Naive B cell (primary cell): ENCODE results near the gene PRAMEF18. TPM values are rescaled to one million over a fixed set of nuclear protein-coding genes. Genes with fewer than 3 reads are reported as not detected.
"Not testable (repeated sequence)": the region's sequence is repeated elsewhere in the genome, so short reads cannot be mapped to it uniquely, and the experiment has no call there.

Source experiments
- ATAC-seq, 2 donors: fragments of 150-1000 bp; cut with Tn5 transposase; 2 replicates each; pipeline ENCODE4 v1.10.0; 2021; ENCODE audit warnings: low read depth in 2 of 2, mild to moderate bottlenecking in 2 of 2, moderate library complexity in 2 of 2
- DNase-seq: peaks from one replicate; pipeline ENCODE4 v3.0.0; 2022
- H3K27ac Mint-ChIP-seq, 6 donors: one replicate each; pipeline ENCODE4 v1.8.0; 2020 to 2022; ENCODE audit warnings: mild to moderate bottlenecking in 6 of 6, mixed read lengths in 6 of 6, moderate library complexity in 5 of 6, inconsistent platforms in 2 of 6
- H3K27me3 Mint-ChIP-seq, 3 donors: one replicate each; pipeline ENCODE4 v1.8.0; 2021 to 2022; ENCODE audit warnings: mixed read lengths in 3 of 3, mild to moderate bottlenecking in 1 of 3
- H3K36me3 Mint-ChIP-seq, 2 donors: one replicate each; pipeline ENCODE4 v1.8.0; 2020 to 2022; ENCODE audit warnings: mixed read lengths in 2 of 2, inconsistent platforms in 1 of 2, mild to moderate bottlenecking in 1 of 2
- H3K4me1 Mint-ChIP-seq, 3 donors: one replicate each; pipeline ENCODE4 v1.8.0; 2020 to 2022; ENCODE audit warnings: mixed read lengths in 3 of 3, inconsistent platforms in 1 of 3, mild to moderate bottlenecking in 1 of 3, moderate library complexity in 1 of 3
- H3K4me3 Mint-ChIP-seq, 8 donors: one replicate each; pipeline ENCODE4 v1.8.0; 2020 to 2022; ENCODE audit warnings: mild to moderate bottlenecking in 8 of 8, mixed read lengths in 8 of 8, moderate library complexity in 8 of 8, inconsistent platforms in 2 of 8
- H3K9me3 Mint-ChIP-seq, 7 donors: one replicate each; pipeline ENCODE4 v1.8.0; 2020 to 2022; ENCODE audit warnings: mixed read lengths in 7 of 7, mild to moderate bottlenecking in 5 of 7, inconsistent platforms in 2 of 7, moderate library complexity in 1 of 7
- polyA plus RNA-seq, 6 donors: library from polyadenylated mRNA; unstranded; fragments of 300-500 nt; fragmentation: Illumina TruSeq; gene quantifications; one replicate each; pipeline ENCODE4 v1.2.3, GENCODE V29; 2021; ENCODE audit warnings: low read depth in 6 of 6

Gene PRAMEF18, protein sequence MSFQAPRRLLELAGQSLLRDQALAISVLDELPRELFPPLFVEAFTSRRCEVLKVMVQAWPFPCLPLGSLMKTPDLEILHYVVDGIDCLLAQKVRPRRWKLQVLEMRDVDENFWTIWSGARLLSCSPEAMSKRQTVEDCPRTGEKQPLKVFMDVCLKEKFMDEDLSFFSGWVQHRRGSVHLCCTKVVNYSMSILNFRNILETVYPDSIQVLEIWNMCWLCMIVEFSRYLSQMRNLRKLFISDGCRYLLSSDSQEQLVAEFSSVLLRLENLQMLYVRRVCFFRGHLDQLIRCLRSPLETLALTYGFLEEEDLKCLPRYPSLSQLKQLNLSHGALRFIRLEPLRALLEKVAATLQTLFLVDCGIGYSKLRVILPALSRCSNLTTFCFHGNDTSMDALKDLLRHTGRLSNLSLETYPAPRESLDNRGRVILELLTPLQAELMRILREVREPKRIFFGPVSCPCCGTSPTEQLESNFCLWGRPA
- polyA plus RNA-seq: not detected

DNA sequence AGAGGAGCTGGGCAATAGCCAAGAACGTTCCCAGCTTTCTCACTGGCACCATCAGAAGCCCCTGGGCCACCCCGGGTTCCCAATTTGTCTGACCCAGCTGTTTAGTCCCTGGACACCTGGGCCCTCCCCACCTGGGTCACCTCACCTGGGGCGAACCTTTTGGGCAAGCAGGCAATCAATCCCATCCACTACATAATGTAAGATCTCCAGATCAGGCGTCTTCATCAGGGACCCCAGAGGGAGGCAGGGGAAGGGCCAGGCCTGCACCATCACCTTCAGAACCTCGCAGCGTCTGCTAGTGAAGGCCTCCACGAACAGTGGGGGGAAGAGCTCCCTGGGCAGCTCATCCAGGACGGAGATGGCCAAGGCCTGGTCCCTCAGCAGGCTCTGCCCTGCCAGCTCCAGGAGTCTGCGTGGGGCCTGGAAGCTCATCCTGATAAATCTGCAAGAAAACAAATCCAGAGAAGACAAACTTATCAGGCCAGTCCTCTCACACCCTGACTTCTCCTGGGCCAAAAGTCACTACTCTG, at the start of gene PRAMEF18:
PRAMEF18 (minus strand) TSS at position 480 of the 530 bp plus-strand sequence; CDS start at position 432, 48 bp downstream.
- DNase-seq, H3K27ac Mint-ChIP-seq, H3K4me3 Mint-ChIP-seq, H3K9me3 Mint-ChIP-seq, H3K4me1 Mint-ChIP-seq, H3K36me3 Mint-ChIP-seq, ATAC-seq: not testable (repeated sequence)
- peaks cover 6 to 16% (median 6%) of the 10 kb centered on the region in 3 donors for H3K27me3 Mint-ChIP-seq

- not testable (repeated sequence) for DNase-seq, H3K27me3 Mint-ChIP-seq, H3K4me1 Mint-ChIP-seq, H3K9me3 Mint-ChIP-seq, H3K27ac Mint-ChIP-seq, H3K36me3 Mint-ChIP-seq, ATAC-seq, H3K4me3 Mint-ChIP-seq
Measured at GRCh38 chr1:13265124-13265523, 39.2 kb upstream of the PRAMEF18 start.

GRCh38 chr1:13253898-13254297, 27.9 kb upstream of the PRAMEF18 start, which contains the start of gene PRAMEF5:
TSS of gene PRAMEF5 (plus strand) at chr1:13254198. CDS start at chr1:13259269, 5,071 bp downstream.
- not testable (repeated sequence) for DNase-seq, H3K27ac Mint-ChIP-seq, ATAC-seq, H3K27me3 Mint-ChIP-seq, H3K36me3 Mint-ChIP-seq, H3K4me1 Mint-ChIP-seq, H3K4me3 Mint-ChIP-seq, H3K9me3 Mint-ChIP-seq

GRCh38 chr1:13247122-13247521, 21.2 kb upstream of the PRAMEF18 start:
- peaks cover 0 to 15% (median 11%) of the 10 kb centered on the region in 3 donors for H3K27me3 Mint-ChIP-seq
- not testable (repeated sequence) for DNase-seq, H3K27ac Mint-ChIP-seq, H3K36me3 Mint-ChIP-seq, H3K4me1 Mint-ChIP-seq, ATAC-seq, H3K4me3 Mint-ChIP-seq, H3K9me3 Mint-ChIP-seq

- peaks cover 0 to 15% (median 11%) of the 10 kb centered on the region in 3 donors for H3K27me3 Mint-ChIP-seq
- DNase-seq, H3K9me3 Mint-ChIP-seq, H3K36me3 Mint-ChIP-seq, ATAC-seq, H3K4me1 Mint-ChIP-seq, H3K4me3 Mint-ChIP-seq, H3K27ac Mint-ChIP-seq: not testable (repeated sequence)
Measured at GRCh38 chr1:13246554-13246871, 20.6 kb upstream of the PRAMEF18 start.

GRCh38 chr1:13245841-13246553, 20.0 kb upstream of the PRAMEF18 start:
- H3K27ac Mint-ChIP-seq, H3K4me3 Mint-ChIP-seq, H3K9me3 Mint-ChIP-seq, H3K4me1 Mint-ChIP-seq, DNase-seq, ATAC-seq, H3K36me3 Mint-ChIP-seq: not testable (repeated sequence)
- peaks cover 0 to 15% (median 11%) of the 10 kb centered on the region in 3 donors for H3K27me3 Mint-ChIP-seq

GRCh38 chr1:13243536-13244263, 17.7 kb upstream of the PRAMEF18 start:
- H3K4me3 Mint-ChIP-seq, H3K36me3 Mint-ChIP-seq, H3K4me1 Mint-ChIP-seq, H3K9me3 Mint-ChIP-seq, ATAC-seq, DNase-seq: not testable (repeated sequence)
- Mint-ChIP-seq H3K27me3 (peaks cover 0 to 15% (median 11%) of the 10 kb centered on the region in 3 donors), H3K27ac (peak overlapping the region in 1 of 6 donors; percentile 88)

DNA sequence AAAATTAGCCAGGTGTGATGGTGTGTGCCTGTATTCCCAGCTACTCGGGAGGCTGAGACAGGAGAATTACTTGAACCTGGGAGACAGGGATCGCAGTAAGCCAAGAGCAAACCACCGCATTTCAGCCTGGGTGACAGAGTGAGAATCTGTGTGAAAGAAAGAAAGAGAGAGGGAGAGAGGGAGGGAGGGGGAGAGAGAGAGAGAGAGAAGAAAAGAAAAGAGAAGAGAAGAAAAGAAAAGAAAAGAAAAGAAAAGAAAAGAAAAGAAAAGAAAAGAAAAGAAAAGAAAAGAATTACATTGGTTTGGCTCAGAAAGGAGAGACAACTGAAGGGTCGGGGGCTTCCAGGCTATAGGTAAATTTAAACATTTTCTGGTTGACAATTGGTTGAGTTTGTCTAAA, 13.7 kb upstream of the PRAMEF18 start:
- peak overlapping the region in 2 of 6 donors; percentile 35 to 63 for H3K27ac Mint-ChIP-seq
- H3K36me3 Mint-ChIP-seq, H3K4me1 Mint-ChIP-seq, H3K27me3 Mint-ChIP-seq, ATAC-seq, H3K4me3 Mint-ChIP-seq, H3K9me3 Mint-ChIP-seq, DNase-seq: not testable (repeated sequence)

DNA sequence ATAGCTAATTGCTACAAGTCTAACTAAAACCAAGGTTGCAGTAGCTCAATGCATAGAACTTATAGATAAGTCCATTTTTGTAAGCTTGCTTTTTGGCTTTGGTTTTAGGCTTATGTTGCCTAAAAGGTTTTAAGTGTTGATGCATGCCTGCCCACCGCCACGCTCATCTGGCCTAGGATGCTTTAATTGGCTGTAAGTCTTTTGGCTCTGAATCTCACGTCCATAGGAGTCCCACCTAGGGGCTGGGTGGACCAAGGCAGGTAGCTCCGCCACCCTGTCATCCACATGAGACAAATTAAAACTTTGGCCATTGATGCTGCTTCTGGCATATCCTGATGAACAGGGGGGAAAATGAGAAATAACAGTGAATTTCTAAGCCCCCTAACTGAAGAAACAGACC, 11.6 kb upstream of the PRAMEF18 start:
- H3K4me1 Mint-ChIP-seq, H3K4me3 Mint-ChIP-seq, DNase-seq, H3K27ac Mint-ChIP-seq, H3K27me3 Mint-ChIP-seq, H3K36me3 Mint-ChIP-seq, ATAC-seq, H3K9me3 Mint-ChIP-seq: not testable (repeated sequence)

- not testable (repeated sequence) for H3K4me1 Mint-ChIP-seq, H3K4me3 Mint-ChIP-seq, DNase-seq
Measured at GRCh38 chr1:13234057-13234456, 8.1 kb upstream of the PRAMEF18 start.

GRCh38 chr1:13232056-13232455, 6.1 kb upstream of the PRAMEF18 start:
- not testable (repeated sequence) for H3K4me1 Mint-ChIP-seq, DNase-seq, H3K27ac Mint-ChIP-seq, H3K9me3 Mint-ChIP-seq, H3K4me3 Mint-ChIP-seq, H3K36me3 Mint-ChIP-seq, ATAC-seq
- H3K27me3 Mint-ChIP-seq: peaks cover 0 to 15% (median 15%) of the 10 kb centered on the region in 3 donors

More at GRCh38 chr1:13234057-13234456, 8.1 kb upstream of the PRAMEF18 start:
- peaks cover 0 to 15% (median 8%) of the 10 kb centered on the region in 3 donors for H3K27me3 Mint-ChIP-seq
- not testable (repeated sequence) for H3K36me3 Mint-ChIP-seq, H3K9me3 Mint-ChIP-seq, H3K27ac Mint-ChIP-seq, ATAC-seq

GRCh38 chr1:13231061-13231750, 5.3 kb upstream of the PRAMEF18 start:
- peaks cover 0 to 17% (median 15%) of the 10 kb centered on the region in 3 donors for H3K27me3 Mint-ChIP-seq
- not testable (repeated sequence) for H3K36me3 Mint-ChIP-seq, DNase-seq, H3K4me1 Mint-ChIP-seq, H3K27ac Mint-ChIP-seq, H3K4me3 Mint-ChIP-seq, ATAC-seq, H3K9me3 Mint-ChIP-seq

DNA sequence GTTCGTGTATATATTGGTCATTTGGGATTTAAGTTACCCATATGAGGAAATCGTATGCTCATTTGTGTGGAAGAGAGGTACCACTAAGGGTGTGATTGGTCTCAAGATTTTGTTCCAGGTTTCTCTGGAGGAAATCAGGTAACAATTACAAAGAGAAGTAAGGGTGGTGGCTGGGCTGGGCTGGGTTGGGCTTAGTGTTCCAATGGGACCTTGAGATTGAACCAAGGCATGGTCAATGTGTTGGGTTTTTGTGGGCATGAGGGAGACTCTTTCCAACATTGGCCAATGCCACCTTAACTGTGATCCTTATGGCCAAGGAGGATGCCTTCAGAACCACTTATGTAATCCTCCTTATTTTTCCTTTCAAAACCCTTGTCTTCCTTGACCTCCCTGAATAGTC, 4.6 kb upstream of the PRAMEF18 start:
- not testable (repeated sequence) for DNase-seq, H3K4me3 Mint-ChIP-seq, H3K4me1 Mint-ChIP-seq, H3K36me3 Mint-ChIP-seq, H3K9me3 Mint-ChIP-seq, ATAC-seq
- H3K27ac Mint-ChIP-seq: peak overlapping the region in 1 of 6 donors; percentile 0
- H3K27me3 Mint-ChIP-seq: peaks cover 0 to 21% (median 15%) of the 10 kb centered on the region in 3 donors
